ENCODE measurements around the gene NT5C3A. TPM values are rescaled to one million over a fixed set of nuclear protein-coding genes. Genes with fewer than 3 reads are reported as not detected.
A peak's percentile ranks its signal among the peaks of the same experiment; 100 is the strongest.

Gene NT5C3A
- total and polyA plus RNA-seq, 9 of the 15 experiments (the other 6 are each of a cell fraction or from before 2014, with no cell fraction given): 18.6 to 60.1 (median 40.0) TPM

DNA sequence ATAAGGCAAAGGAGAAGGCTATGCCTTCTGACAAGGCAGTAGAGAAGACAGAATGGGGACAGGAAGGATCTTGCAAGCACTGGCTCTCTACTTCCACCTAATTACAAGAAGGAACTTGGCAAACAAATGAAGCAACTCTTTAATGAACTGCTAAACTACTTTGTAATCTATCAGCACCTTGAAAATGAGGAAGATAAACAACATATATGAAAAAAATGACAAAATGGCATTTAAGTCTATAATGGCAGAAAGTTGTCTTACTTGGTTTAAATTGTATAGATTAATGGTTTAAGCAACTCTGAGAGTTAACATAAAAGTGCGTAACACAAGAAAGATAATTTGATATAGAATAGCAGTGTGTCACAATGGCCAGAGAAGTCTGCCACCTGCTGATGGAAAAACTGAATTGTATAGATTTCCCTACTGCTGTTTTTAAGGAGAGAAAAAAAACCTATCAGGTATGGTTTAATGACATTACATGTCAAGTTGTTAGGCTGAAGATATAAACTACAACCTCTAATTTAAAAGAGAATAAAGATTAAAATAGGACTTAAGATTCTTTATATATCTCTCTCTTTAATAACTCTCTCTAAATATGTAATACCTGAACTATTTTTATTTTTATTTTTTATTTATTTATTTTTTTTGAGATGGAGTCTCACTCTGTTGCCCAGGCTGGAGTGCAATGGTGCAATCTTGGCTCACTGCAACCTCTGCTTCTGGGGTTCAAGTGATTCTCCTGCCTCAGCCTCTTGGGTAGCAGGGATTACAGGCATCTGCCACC lies 11.8 kb downstream of the NT5C3A start:
- CTCF ChIA-PET (ENCODE audit: low intra/inter-chr PET ratio): interaction anchor here (0.5 to 0.8 kb wide), 3 partner anchors 59 to 251 kb away, joined by 3 to 6 read pairs (median 4); no protein-coding TSS in a partner anchor
- ATAC-seq: peak; percentile 71
- TF ChIP-seq, protein P1, sequence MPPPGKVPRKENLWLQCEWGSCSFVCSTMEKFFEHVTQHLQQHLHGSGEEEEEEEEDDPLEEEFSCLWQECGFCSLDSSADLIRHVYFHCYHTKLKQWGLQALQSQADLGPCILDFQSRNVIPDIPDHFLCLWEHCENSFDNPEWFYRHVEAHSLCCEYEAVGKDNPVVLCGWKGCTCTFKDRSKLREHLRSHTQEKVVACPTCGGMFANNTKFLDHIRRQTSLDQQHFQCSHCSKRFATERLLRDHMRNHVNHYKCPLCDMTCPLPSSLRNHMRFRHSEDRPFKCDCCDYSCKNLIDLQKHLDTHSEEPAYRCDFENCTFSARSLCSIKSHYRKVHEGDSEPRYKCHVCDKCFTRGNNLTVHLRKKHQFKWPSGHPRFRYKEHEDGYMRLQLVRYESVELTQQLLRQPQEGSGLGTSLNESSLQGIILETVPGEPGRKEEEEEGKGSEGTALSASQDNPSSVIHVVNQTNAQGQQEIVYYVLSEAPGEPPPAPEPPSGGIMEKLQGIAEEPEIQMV (tag; conservative IDR thresholded peaks at IDR 0.05; ENCODE audit: low read depth): no peak
- TF ChIP-seq ILF3 (IDR thresholded peaks at IDR 0.05; ENCODE audit: borderline replicate concordance) (0 out of 2 replicates have a peak, but pooled peaks have one; percentile 54), TFAM (CRISPR knock-in tag; conservative IDR thresholded peaks at IDR 0.05) (no peak), CEBPB (tag; IDR thresholded peaks at IDR 0.05) (peak; percentile 65), NONO (IDR thresholded peaks at IDR 0.05; ENCODE audit: low read depth in 2 of 2, low read length in 1 of 2) (no peak), MYC (IDR thresholded peaks at IDR 0.05; ENCODE audit: low read depth, low read length) (no peak), MYC (CRISPR knock-in tag; IDR thresholded peaks at IDR 0.05; ENCODE audit: borderline replicate concordance, low read depth) (no peak), MEIS2 (IDR thresholded peaks at IDR 0.05; ENCODE audit: partially characterized antibody) (peak; percentile 33), ZNF695 (CRISPR knock-in tag; IDR thresholded peaks at IDR 0.05) (no peak), ZNF384 (IDR thresholded peaks at IDR 0.05; ENCODE audit: low read depth, low read length) (peak; percentile 45; the same call in 1 of the 2 replicates)
- TF ChIP-seq, protein P2, sequence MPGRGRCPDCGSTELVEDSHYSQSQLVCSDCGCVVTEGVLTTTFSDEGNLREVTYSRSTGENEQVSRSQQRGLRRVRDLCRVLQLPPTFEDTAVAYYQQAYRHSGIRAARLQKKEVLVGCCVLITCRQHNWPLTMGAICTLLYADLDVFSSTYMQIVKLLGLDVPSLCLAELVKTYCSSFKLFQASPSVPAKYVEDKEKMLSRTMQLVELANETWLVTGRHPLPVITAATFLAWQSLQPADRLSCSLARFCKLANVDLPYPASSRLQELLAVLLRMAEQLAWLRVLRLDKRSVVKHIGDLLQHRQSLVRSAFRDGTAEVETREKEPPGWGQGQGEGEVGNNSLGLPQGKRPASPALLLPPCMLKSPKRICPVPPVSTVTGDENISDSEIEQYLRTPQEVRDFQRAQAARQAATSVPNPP (IDR thresholded peaks at IDR 0.05; ENCODE audit: borderline replicate concordance, insufficient read depth, insufficient read length): no peak
- TF ChIP-seq, protein P3, sequence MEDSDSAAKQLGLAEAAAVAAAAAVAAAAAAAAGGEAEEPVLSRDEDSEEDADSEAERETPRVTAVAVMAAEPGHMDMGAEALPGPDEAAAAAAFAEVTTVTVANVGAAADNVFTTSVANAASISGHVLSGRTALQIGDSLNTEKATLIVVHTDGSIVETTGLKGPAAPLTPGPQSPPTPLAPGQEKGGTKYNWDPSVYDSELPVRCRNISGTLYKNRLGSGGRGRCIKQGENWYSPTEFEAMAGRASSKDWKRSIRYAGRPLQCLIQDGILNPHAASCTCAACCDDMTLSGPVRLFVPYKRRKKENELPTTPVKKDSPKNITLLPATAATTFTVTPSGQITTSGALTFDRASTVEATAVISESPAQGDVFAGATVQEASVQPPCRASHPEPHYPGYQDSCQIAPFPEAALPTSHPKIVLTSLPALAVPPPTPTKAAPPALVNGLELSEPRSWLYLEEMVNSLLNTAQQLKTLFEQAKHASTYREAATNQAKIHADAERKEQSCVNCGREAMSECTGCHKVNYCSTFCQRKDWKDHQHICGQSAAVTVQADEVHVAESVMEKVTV (CRISPR knock-in tag; IDR thresholded peaks at IDR 0.05): peak; percentile 50; the same call in 1 of the 2 replicates
- TF ChIP-seq, protein P4, sequence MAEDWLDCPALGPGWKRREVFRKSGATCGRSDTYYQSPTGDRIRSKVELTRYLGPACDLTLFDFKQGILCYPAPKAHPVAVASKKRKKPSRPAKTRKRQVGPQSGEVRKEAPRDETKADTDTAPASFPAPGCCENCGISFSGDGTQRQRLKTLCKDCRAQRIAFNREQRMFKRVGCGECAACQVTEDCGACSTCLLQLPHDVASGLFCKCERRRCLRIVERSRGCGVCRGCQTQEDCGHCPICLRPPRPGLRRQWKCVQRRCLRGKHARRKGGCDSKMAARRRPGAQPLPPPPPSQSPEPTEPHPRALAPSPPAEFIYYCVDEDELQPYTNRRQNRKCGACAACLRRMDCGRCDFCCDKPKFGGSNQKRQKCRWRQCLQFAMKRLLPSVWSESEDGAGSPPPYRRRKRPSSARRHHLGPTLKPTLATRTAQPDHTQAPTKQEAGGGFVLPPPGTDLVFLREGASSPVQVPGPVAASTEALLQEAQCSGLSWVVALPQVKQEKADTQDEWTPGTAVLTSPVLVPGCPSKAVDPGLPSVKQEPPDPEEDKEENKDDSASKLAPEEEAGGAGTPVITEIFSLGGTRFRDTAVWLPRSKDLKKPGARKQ (CRISPR knock-in tag; IDR thresholded peaks at IDR 0.05): no peak

More for the DNA sequence above, 11.8 kb downstream of the NT5C3A start:
- Histone ChIP-seq H3K36me3 (ENCODE audit: control insufficient read depth, insufficient read depth, low read length) (peaks cover 5% of the 10 kb centered on the region; the same call in 2 of the 3 replicates), H2AFZ (ENCODE audit: low read depth, low read length) (no peak overlapping the region), H3K4me3 (no peak overlapping the region), H4K20me1 (replicated peaks; ENCODE audit: control insufficient read depth, insufficient read depth, low read length) (no peaks in the 10 kb centered on the region), H3K4me1 (replicated peaks in 1 of 2; ENCODE audit: control insufficient read depth in 2 of 2, insufficient read depth in 2 of 2, low read length in 2 of 2) (peaks cover 3 to 14% of the 10 kb centered on the region in 2 experiments; a peak in 4 of 5 replicates), H3K27ac (ENCODE audit: extremely low read depth, low read depth, low read length) (0 out of 3 replicates have a peak overlapping the region, but pooled peaks have one; percentile 11), H3K9me3 (replicated peaks; ENCODE audit: control insufficient read depth, insufficient read depth, low read depth, low read length) (no peaks in the 10 kb centered on the region), H3K79me2 (ENCODE audit: control insufficient read depth, insufficient read depth, low read length) (peaks cover 98% of the 10 kb centered on the region), H3K4me2 (ENCODE audit: insufficient read depth, low read length) (no peak overlapping the region), H3K9me1 (ENCODE audit: control insufficient read depth, insufficient read depth, low read length) (no peaks in the 10 kb centered on the region), H3K27me3 (ENCODE audit: control insufficient read depth in 2 of 2, insufficient read depth in 2 of 2, low read length in 2 of 2) (no peaks in the 10 kb centered on the region), H3K9ac (ENCODE audit: insufficient read depth in 1 of 2, low read depth in 2 of 2, low read length in 2 of 2) (no peak overlapping the region)
- DNase-seq (ENCODE audit: extremely low read depth in 1 of 4, low spot score in 3 of 4) (peak in 2 of 4 experiments; percentile 28 to 57), FAIRE-seq (peak; percentile 60)
- no TSS peak for BruUV-seq (replicated peaks)
- 0% methylated on average over 1 of the region's 1 CpG for WGBS (ENCODE audit: insufficient coverage, low coverage, missing lambda C conversion rate)
- POLR2A ChIA-PET: interaction anchor here (4.4 kb wide), 1 partner anchor 12 kb away, joined by 33 read pairs; the partner anchor contains the start of gene NT5C3A
- in situ Hi-C loops (cut with MboI) (no loop called here), intact Hi-C loops (cut with micrococcal nuclease) (loop anchor here (2.0 to 10.0 kb wide), 2 partner anchors 204 to 286 kb away; no protein-coding TSS in a partner anchor)
